GM12874 (cell line): ENCODE measurements around the gene CRIP2.

Experiments used
- CTCF ChIP-seq: IDR thresholded peaks from 2 replicates; pipeline ENCODE4 v1.5.1; 2011; ENCODE audit warnings: low read depth, mild to moderate bottlenecking, control low read depth, low read length, moderate library complexity; ENCODE audit not compliant: insufficient read depth

The CRIP2 gene

GRCh38 chr14:105445901-105446845, 28.4 kb upstream of the CRIP2 start:
- no peak for TF ChIP-seq CTCF

- no peak for TF ChIP-seq CTCF
These were observed 27.6 kb upstream of the CRIP2 start for GRCh38 chr14:105446971-105447370.

GRCh38 chr14:105447651-105448640, 26.7 kb upstream of the CRIP2 start:
- TF ChIP-seq CTCF: no peak

- peak; percentile 78 for TF ChIP-seq CTCF
These were observed 25.9 kb upstream of the CRIP2 start for GRCh38 chr14:105448706-105449111.

- no peak for TF ChIP-seq CTCF
These were observed 25.1 kb upstream of the CRIP2 start for GRCh38 chr14:105449276-105450122.

GRCh38 chr14:105450123-105450505, 24.5 kb upstream of the CRIP2 start:
- TF ChIP-seq CTCF: no peak
